ENCODE measurements around the gene GAS2L2.
"Not testable (repeated sequence)": the region's sequence is repeated elsewhere in the genome, so short reads cannot be mapped to it uniquely, and the experiment has no call there.

The GAS2L2 gene

DNA sequence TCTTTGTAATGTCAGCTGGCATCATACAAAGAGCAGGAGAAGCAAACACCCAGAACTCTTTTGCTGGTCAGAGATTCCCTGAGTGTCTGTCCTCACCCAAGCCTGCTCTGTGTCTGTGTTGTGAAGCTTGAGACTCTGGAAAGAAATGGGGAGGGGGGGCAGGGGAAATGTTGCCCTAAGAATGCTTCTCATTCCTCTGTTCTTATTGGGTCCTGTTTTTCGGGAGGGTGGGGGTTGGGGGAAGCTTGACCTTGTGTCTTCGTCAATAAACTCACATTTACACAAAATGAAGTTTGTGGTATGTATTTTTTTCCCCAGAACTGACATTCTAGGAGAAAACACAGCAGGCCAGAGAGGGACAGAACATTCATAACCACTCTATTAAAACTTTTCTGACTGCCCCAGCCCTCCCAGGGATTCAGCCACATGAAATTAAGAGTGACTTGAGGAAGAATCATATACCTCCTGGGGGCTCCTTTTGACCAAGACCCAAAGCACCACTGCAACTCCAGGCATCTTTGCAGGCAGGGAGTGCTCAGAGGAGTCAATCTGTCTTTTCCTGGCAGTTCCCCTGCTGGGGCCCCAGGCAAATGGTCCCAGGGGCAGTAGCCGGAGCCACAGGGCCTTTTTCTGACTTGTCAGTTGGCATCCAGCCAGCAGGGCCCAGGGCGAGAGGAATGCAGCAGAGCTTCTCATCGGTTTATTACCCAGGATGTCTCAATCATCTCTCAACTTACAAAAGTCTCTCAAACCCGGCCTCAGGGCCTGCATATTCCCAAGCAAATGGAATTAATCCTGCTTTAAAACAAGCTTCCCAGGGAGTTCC lies 26.7 kb downstream of the GAS2L2 start:
- DNase-seq, result peak; percentile 91

DNA sequence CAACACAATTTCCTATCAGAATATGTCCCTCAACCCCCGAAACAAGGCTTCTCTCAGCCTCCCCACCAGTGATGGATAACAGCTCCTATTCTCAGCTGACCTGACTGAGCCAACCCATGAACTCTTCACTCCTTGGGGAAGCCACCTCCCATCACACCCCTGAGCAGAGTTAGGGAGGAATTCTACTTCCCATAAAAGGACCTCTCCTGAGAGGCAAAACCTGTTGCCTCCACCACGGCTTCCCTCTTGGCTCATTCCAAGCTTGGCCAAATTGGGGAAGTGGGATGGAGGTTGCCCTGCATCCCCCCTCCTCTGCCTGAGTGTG lies 27.3 kb downstream of the GAS2L2 start:
- no peak for DNase-seq

DNA sequence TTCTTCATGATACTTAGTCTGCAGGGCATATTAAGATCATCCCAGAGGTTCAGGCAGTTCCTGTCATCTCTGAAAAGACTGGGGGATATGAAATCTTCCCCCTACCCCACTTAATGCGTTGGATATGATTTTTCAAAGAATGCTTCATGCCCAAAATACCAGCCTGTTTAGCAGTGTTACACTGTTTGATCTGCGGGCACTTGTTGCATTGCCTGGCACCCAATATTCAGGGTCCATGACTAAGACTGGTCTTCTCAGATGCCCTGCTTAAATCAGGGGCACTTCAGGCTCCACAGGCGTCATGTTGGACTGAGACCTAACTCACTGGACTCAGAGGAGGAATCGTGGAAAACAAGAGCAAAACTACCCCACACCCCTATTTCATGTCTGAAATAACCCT lies 28.0 kb downstream of the GAS2L2 start:
- no peak for DNase-seq

DNA sequence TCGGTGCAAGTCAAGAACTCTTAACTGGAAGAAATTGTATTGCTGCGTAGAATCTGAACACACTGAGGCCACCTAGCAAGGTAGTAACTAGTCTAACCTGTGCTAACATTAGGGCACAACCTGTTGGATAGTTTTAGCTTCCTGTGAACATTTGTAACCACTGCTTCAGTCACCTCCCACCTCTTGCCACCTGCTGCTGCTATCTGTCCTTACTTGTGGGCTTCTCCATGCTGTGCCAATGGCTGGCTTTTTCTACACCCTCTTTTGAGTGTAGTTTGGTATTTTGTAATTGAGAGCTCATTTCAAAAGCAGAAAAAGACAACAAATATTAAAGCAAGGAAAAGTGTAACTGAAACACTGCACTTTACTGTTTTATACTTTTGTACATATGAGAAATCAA lies 29.3 kb downstream of the GAS2L2 start:
- DNase-seq, result no peak

DNA sequence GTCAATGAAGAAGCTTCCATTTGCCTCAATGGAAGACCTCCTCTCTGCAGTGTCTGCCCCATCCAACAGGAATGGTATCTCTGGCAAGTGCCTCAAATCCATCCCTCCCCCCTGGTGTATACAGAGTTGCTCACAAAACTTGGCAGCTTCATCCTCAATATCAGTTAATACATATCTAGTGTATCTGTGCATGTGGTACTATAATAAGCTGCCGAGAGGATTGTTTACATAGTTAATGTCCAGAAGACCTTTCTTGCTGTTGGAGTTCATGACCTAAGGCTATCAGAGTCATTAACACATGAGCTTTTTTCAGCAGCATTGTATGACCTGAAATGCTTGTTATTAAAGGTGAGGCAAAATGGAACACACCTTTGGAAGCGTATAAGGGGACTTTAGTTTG lies 35.6 kb downstream of the GAS2L2 start:
- DNase-seq, result no peak

DNA sequence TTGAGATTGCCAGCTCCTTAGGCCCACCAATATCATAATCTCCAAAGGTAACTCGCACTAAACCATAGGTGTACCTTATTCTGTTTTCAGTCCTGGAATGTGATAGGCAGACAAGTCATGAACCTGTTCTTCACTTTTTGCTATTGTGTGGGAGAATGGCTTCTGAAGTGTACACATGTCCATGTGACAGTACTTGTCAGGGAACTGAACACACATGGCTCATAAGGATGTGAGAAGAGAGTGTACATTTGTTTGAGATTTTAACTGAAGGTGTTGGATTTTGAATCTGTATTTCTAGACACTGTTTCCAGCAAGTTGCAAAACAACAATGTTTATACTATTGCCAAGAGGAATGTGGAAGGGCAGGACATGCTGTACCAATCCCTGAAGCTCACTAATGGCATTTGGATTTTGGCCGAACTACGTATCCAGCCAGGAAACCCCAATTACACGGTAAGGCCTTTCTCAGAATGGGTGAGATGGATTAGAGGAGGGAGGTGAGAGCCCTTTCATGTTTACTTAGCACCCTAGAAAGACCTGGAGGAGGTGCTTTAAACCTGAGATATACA lies 36.1 kb downstream of the GAS2L2 start:
- DNase-seq, result no peak

DNA sequence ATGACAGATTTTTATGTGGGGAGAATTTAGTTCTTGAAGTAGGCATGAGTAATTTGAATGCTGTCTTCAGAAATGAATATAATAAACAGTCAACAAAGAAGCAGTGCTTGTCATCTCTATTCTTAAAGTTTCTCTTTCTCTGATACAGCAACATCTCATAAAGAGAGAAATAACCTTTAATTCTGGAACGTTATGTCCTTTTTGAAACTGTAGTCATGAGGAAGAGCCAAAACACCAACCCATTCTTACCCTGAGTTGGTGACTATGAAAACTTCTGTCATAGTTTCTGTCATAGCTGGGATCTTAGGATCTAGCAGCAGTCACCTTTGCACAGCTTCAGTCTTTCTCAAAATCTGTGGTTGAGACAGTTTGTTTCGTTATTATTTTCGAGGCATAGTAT lies 36.9 kb downstream of the GAS2L2 start:
- DNase-seq, result no peak

DNA sequence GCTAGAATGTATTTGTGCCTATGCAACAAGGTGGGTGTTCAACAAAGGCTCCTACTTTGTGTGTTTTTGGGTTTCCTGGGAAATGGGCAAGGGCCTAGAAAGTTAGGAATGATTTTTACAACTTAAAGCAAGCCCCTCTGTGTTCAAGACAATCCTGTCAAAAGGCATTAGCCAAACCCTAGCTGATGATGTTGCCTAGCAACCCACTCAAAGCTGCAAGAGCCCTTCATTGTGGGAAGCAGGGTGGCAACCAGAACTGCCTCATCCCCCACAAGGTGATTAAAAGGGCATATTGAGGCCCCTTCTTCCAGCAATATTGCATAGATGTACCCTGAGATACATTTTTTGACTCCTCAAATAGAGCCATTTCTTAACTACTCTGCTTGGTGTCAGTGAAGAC lies 37.6 kb downstream of the GAS2L2 start:
- peak; percentile 85 for DNase-seq

DNA sequence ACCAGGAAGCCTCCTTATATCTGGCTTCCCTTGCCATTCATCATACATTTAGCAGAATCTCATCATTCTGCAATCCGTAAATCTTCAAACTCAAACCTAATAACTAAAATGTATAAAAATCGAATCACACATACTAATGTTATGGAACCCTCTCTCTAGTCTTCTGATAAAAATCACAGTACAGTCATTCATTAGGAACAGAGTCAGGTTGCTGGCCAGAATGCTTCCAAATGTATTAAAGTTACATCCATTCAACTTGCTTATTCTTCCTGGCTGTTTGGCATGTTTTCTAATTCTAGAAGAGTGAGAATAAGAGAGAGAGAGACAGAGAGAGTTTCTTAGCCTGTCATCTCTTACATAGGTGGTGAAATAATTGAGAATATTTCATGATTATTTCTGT lies 38.1 kb downstream of the GAS2L2 start:
- DNase-seq, result no peak

DNA sequence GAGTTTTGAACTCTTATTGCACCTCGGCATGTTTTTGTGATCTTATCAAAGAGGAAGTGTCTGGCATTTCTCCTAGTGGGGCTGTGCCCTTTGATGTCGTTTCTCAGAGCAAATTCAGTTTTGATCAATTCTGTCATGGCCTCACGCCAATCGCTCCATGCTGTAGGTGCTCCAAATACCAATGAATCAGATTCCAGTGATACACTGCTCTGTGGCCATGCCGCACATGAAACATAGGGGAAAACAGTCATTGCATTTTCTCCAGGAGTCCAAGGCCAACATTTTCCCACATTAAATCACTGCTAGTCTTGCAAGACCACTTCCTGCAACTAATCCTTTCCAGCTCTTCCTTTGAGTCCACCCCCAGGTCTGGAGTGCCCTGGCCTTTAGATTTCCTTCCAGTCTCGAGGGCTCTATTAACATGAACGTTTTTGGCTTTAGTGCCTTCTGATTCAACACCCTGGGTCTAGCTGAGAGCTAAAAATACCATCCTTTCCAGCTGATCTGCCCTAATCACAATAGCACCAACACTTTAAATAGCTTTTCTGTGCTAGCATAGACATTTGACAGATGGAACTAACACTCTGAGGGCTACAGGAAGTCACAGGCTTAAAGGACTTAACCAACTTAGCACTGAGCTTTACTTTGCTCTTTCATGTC lies 39.8 kb downstream of the GAS2L2 start:
- peak; percentile 84 for DNase-seq

DNA sequence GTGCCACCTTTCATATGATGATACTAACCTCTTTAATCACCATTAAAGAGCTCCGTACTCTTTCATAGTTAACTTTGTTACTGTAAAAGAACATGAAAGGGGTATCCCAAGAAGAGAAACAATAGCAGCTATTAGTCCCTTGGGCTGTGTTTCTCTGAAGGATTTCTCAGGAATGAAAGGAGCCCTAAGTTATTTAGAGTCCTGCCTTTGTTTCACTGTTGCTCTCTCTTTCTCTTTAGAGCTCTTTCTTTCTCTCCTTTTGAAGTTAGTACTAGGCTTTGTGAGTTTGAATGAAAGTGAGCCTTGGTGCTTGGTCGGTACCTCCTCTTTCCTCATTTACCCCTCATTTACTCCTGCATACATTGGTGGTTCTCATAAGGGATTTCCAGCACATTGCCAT lies 42.1 kb downstream of the GAS2L2 start:
- DNase-seq, result no peak

DNA sequence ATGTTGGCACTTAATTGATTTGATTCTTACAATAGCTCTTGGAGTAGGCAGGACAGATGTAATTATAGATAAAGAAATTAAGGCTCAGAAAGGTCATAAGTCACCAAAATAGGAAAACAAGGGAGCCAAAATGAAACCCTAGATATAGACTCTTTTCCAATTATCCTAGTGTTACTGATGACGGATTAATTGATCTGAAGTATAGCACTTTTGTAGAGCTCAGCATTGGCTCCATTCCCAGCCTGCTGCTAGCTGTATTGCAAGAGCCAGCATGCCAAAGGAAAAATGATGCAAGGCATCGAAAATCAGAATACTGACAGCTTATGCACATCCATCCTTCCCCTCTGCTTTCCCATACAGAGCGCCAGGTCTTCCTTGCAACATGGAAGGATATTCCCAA lies 43.2 kb downstream of the GAS2L2 start:
- no peak for DNase-seq

DNA sequence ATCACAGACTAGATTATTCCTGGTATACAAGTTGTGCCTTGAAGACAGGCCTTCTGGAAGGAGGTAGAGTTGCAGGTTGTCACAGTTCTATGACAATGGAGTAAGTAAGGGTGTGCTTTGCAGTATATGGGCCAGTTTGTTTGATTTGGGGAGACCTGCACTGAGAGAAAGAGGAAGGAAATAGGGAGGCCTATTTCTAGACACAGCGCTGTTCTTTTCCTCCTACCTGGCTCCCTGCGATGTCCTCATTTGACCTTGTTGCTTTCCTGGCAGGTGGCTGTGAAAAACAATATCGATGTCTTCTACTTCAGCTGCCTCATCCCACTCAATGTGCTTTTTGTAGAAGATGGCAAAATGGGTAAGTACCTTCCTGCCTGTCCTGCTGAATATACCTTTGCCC lies 44.1 kb downstream of the GAS2L2 start:
- no peak for DNase-seq

DNA sequence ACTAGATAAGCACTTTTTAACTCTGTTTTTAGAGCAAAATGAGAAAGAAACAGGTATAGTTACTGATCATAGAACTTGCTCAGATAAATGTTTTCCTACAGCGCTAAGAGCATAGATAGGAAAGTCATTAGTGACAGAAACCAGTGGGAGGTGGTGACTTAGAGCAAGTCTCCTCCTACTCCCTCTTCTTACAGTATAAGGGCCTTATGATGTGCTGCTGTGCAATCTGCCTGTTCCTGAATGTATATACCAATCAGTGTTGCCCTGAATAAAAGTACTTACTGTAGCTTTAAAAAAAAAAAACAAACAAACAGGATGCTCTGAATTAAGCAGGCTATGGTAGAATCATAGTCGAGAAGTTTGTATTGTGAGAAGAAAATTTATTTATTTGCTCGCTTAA lies 44.9 kb downstream of the GAS2L2 start:
- DNase-seq, result no peak

DNA sequence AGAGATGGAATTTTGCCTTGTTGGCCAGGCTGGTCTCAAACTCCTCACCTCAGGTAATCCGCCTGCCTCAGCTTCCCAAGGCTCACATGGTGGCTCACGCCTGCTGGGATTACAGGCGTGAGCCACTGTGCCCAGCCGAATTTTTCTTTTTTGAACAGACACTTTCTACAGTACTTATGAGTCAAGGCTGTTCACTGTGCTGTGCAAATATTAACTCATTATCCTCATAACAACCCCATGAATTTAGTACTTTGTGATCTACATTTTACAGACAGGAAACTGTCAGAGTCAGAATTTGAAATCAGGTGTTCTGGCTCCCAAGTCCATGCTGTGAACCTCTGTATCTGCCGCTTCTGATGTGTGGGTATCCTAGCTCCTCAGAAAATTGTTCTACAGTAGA lies 47.3 kb downstream of the GAS2L2 start:
- DNase-seq, result no peak

DNA sequence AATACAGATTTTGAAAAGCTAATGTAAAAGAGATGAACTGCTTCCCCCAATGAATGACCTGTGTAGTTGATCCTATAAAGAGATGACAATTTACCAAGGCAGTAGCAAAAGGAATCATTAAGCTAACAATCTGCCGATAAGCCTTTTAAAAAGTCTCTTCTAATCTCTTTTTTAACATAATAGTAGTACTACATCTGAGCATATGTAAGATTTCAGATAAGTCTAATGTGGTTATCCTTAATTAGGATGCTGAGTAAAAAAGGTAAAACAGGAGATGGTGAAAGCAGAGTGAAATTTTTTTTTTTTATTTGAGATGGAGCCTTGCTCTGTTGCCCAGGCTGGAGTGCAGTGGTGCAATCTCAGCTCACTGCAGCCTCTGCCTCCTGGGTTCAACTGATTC lies 47.8 kb downstream of the GAS2L2 start:
- peak; percentile 44 for DNase-seq

DNA sequence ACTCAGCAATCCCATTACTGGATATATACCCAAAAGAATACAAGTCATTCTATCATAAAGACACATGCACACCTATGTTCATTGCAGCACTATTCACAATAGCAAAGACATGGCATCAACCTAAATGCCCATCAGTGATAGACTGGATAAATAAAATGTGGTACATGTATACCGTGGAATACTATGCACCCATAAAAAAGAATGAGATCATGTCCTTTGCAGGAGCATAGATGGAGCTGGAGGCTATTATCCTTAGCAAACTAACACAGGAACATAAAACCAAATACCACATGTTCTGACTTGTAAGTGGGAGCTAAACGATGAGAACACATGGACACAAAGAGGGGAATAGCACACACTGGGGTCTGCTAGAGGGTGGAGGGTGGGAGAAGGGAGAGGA lies 49.7 kb downstream of the GAS2L2 start:
- DNase-seq, result not testable (repeated sequence)

DNA sequence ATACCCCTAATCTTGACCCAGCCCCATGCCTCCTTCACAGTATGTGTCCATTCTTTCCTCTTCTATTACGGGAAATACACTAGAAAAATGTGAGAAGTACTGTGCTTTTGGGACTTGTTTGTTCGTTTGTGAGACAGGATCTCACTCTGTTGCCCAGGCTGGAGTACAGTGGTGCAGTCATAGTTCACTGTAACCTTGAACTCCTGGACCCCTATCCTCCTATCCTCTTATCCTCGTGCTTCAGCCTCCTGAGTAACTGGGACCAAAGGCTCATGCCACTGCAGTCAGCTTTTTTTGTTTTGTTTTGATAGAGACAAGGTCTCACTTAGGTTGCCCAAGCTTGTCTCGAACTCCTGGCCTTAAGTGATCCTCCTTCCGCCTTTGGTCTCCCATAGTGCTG lies 51.5 kb downstream of the GAS2L2 start:
- no peak for DNase-seq

DNA sequence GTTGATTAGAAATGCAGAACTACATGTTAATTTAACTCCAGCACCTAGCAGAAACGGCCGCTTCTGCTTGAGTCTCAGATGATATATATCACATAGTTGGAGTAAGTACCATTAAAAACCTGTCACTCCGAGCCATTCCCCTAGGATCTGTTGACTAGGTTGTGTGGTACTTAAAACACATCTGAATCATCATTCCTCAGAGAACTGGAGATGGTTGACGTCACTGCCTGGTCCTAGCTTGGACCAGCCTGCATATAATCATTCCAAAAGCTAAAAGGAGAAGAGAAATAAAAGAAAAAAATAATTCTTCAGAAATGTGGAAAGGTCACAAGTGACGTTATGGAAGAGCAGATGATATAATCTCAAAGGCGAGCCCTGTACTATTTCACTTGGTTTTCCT lies 52.9 kb downstream of the GAS2L2 start:
- DNase-seq, result no peak

DNA sequence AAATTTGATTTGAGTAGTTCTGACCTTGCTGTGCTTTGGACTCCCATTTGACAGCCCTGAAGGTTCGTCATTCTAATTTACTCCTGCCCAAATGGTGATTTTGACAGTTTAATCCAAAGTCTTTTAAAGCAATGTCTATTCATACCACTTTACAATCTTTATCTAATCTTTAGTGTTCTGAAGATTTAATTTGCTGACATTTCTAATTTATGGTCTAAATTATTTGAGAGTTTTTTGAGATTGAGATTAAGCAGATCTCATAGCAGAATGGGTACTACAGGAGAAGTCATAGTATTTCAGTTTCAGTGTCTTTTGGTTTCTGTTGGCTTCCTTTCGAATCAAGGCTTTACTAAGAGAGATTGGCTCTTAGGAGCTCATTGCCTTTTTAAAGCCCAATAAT lies 54.2 kb downstream of the GAS2L2 start:
- DNase-seq, result no peak

DNA sequence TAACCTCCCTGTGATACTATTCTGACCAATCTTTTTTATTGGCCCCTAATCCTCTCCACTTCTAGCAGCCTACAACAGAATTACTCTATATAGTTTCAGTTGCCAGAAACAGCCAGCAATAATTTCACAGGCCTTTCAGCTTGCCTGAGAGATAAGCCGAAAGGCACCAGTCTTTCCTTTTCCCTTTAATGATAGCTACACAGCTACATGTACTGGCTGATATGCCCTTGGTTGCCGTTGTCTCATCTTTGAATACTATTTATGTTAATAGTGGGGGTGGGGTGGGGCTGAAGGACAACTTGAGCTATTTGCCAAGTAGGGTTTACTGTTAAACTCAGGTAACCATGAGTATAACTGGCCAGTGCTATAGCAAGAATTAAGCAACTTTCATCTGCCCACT lies 57.4 kb downstream of the GAS2L2 start:
- no peak for DNase-seq

DNA sequence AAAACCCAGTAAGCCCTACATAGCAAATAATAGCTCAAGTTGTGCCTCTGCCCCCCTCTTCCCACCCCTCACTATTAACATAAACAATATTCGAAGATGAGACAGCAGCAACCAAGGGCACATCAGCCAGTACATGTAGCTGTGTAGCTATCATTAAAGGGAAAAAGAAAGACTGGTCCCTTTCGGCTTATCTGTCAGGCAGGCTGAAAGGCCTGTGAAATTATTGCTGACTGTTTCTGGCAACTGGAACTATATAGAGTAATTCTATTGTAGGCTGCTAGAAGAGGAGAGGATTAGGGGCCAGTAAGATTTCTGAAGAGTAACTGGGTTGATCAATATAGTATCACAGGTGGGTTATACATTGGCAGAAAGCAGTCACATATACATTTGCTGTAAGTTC lies 58.1 kb downstream of the GAS2L2 start:
- DNase-seq, result no peak
